ENCODE results near the gene PGA4. TPM values are rescaled to one million over a fixed set of nuclear protein-coding genes. Genes with fewer than 3 reads are reported as not detected.
"Not testable (repeated sequence)": the region's sequence is repeated elsewhere in the genome, so short reads cannot be mapped to it uniquely, and the experiment has no call there.

PGA4 gene
- total RNA-seq, 1 experiment from 2014 or later, result not detected

GRCh38 chr11:61198948-61199523, 23.1 kb upstream of the PGA4 start:
- no peak for TF ChIP-seq CTCF (conservative IDR thresholded peaks at IDR 0.05; ENCODE audit: low read depth, low read length)
- no peak for TF ChIP-seq EZH2 (IDR thresholded peaks at IDR 0.05; ENCODE audit: borderline replicate concordance, low read depth, low read length, poor library complexity, severe bottlenecking)
- intact Hi-C loops (cut with micrococcal nuclease; ENCODE audit: unreplicated experiment), result no loop called here
- CTCF ChIA-PET, result no interaction called here
- Histone ChIP-seq H3K27ac (ENCODE audit: low read depth, low read length, poor library complexity, severe bottlenecking) (no peak overlapping the region), H3K4me3 (ENCODE audit: low read depth, low read length, poor library complexity, severe bottlenecking) (no peak overlapping the region), H3K9me3 (ENCODE audit: low read depth, low read length, poor library complexity, severe bottlenecking) (no peaks in the 10 kb centered on the region), H3K27me3 (replicated peaks; ENCODE audit: insufficient read depth, low read depth, low read length, poor library complexity) (peaks cover 19% of the 10 kb centered on the region), H3K36me3 (ENCODE audit: insufficient read depth, low read length, poor library complexity, severe bottlenecking) (no peaks in the 10 kb centered on the region), H3K4me1 (ENCODE audit: insufficient read depth, low read length, poor library complexity, severe bottlenecking) (no peaks in the 10 kb centered on the region)
- no TSS peak for BruUV-seq (replicated peaks)
- POLR2A ChIA-PET (ENCODE audit: low non-redundant PET), result no interaction called here
- no peak for DNase-seq (ENCODE audit: low spot score)

- no peak overlapping the region for H3K4me3 ChIP-seq (ENCODE audit: low read depth, low read length, poor library complexity, severe bottlenecking)
- CTCF ChIA-PET, result no interaction called here
- DNase-seq (ENCODE audit: low spot score), result no peak
Observed at GRCh38 chr11:61201476-61201875, 20.7 kb upstream of the PGA4 start.

GRCh38 chr11:61202950-61203746, 19.0 kb upstream of the PGA4 start, which contains the start of gene PGA3:
Gene PGA3, plus strand, starts transcription at chr11:61203515. Its CDS starts 50 bp downstream, at chr11:61203565.
- H3K4me3 ChIP-seq (ENCODE audit: low read depth, low read length, poor library complexity, severe bottlenecking); BruUV-seq (replicated peaks); H3K27ac ChIP-seq (ENCODE audit: low read depth, low read length, poor library complexity, severe bottlenecking); POLR2A ChIA-PET (ENCODE audit: low non-redundant PET); H3K36me3 ChIP-seq (ENCODE audit: insufficient read depth, low read length, poor library complexity, severe bottlenecking); H3K9me3 ChIP-seq (ENCODE audit: low read depth, low read length, poor library complexity, severe bottlenecking); intact Hi-C loops (cut with micrococcal nuclease; ENCODE audit: unreplicated experiment); H3K4me1 ChIP-seq (ENCODE audit: insufficient read depth, low read length, poor library complexity, severe bottlenecking); DNase-seq (ENCODE audit: low spot score): not testable (repeated sequence)
- CTCF ChIA-PET, result interaction anchor here (0.7 kb wide), 1 partner anchor 343 kb away, joined by 7 read pairs; no protein-coding TSS in a partner anchor
- peaks cover 19% of the 10 kb centered on the region for H3K27me3 ChIP-seq (replicated peaks; ENCODE audit: insufficient read depth, low read depth, low read length, poor library complexity)

More at GRCh38 chr11:61201476-61201875, 20.7 kb upstream of the PGA4 start:
- intact Hi-C loops (cut with micrococcal nuclease; ENCODE audit: unreplicated experiment), result no loop called here
- Histone ChIP-seq H3K27ac (ENCODE audit: low read depth, low read length, poor library complexity, severe bottlenecking) (no peak overlapping the region), H3K4me1 (ENCODE audit: insufficient read depth, low read length, poor library complexity, severe bottlenecking) (no peaks in the 10 kb centered on the region), H3K9me3 (ENCODE audit: low read depth, low read length, poor library complexity, severe bottlenecking) (no peaks in the 10 kb centered on the region), H3K27me3 (replicated peaks; ENCODE audit: insufficient read depth, low read depth, low read length, poor library complexity) (peaks cover 19% of the 10 kb centered on the region), H3K36me3 (ENCODE audit: insufficient read depth, low read length, poor library complexity, severe bottlenecking) (no peaks in the 10 kb centered on the region)
- POLR2A ChIA-PET (ENCODE audit: low non-redundant PET), result no interaction called here
- BruUV-seq (replicated peaks), result no TSS peak
- no peak for TF ChIP-seq EZH2 (IDR thresholded peaks at IDR 0.05; ENCODE audit: borderline replicate concordance, low read depth, low read length, poor library complexity, severe bottlenecking)
- TF ChIP-seq CTCF (conservative IDR thresholded peaks at IDR 0.05; ENCODE audit: low read depth, low read length), result no peak

- H3K9me3 ChIP-seq (ENCODE audit: low read depth, low read length, poor library complexity, severe bottlenecking); H3K27ac ChIP-seq (ENCODE audit: low read depth, low read length, poor library complexity, severe bottlenecking); POLR2A ChIA-PET (ENCODE audit: low non-redundant PET); H3K4me1 ChIP-seq (ENCODE audit: insufficient read depth, low read length, poor library complexity, severe bottlenecking); intact Hi-C loops (cut with micrococcal nuclease; ENCODE audit: unreplicated experiment); CTCF ChIA-PET; H3K4me3 ChIP-seq (ENCODE audit: low read depth, low read length, poor library complexity, severe bottlenecking); BruUV-seq (replicated peaks); H3K36me3 ChIP-seq (ENCODE audit: insufficient read depth, low read length, poor library complexity, severe bottlenecking); DNase-seq (ENCODE audit: low spot score): not testable (repeated sequence)
- H3K27me3 ChIP-seq (replicated peaks; ENCODE audit: insufficient read depth, low read depth, low read length, poor library complexity), result peaks cover 19% of the 10 kb centered on the region
Observed at GRCh38 chr11:61203873-61204272, 18.3 kb upstream of the PGA4 start.

GRCh38 chr11:61204502-61205059, 17.6 kb upstream of the PGA4 start:
- H3K27ac ChIP-seq (ENCODE audit: low read depth, low read length, poor library complexity, severe bottlenecking); DNase-seq (ENCODE audit: low spot score); CTCF ChIA-PET; H3K4me1 ChIP-seq (ENCODE audit: insufficient read depth, low read length, poor library complexity, severe bottlenecking); BruUV-seq (replicated peaks); H3K36me3 ChIP-seq (ENCODE audit: insufficient read depth, low read length, poor library complexity, severe bottlenecking); intact Hi-C loops (cut with micrococcal nuclease; ENCODE audit: unreplicated experiment); H3K9me3 ChIP-seq (ENCODE audit: low read depth, low read length, poor library complexity, severe bottlenecking); POLR2A ChIA-PET (ENCODE audit: low non-redundant PET); H3K4me3 ChIP-seq (ENCODE audit: low read depth, low read length, poor library complexity, severe bottlenecking): not testable (repeated sequence)
- peaks cover 19% of the 10 kb centered on the region for H3K27me3 ChIP-seq (replicated peaks; ENCODE audit: insufficient read depth, low read depth, low read length, poor library complexity)

Data from A673 (cell line).